Kidney epithelial cell (primary cell): Measurements from ENCODE around the gene F5. TPM values are rescaled to one million over a fixed set of nuclear protein-coding genes. Genes with fewer than 3 reads are reported as not detected.

Experiments
- DNase-seq: peaks from one replicate; pipeline ENCODE4 v3.0.0-alpha.2; 2010; ENCODE audit warnings: low read depth
- H3K27me3 ChIP-seq: 2 replicates; pipeline ENCODE4 v1.6.0; 2011; ENCODE audit warnings: low read length; ENCODE audit not compliant: control insufficient read depth, insufficient read depth
- H3K36me3 ChIP-seq: 2 replicates; pipeline ENCODE4 v1.5.1; 2011; ENCODE audit warnings: low read length; ENCODE audit not compliant: control insufficient read depth, insufficient read depth
- H3K4me3 ChIP-seq: 2 replicates; pipeline ENCODE4 v1.5.1; 2011; ENCODE audit warnings: low read depth, mild to moderate bottlenecking, control low read depth, low read length
- total RNA-seq: library from RNA; depleted of rRNA; stranded (reverse); fragments of >200 nt; gene quantifications from 2 replicates; pipeline ENCODE4 v1.2.3, GENCODE V29; 2015
- TF ChIP-seq, protein P1 (sequence below): IDR thresholded peaks from 2 replicates; pipeline ENCODE4 v1.5.1; 2011; ENCODE audit warnings: mild to moderate bottlenecking, moderate library complexity, low read length, control low read depth, inconsistent platforms; ENCODE audit not compliant: insufficient read depth, poor library complexity, severe bottlenecking

Gene F5
- total RNA-seq, 1 donor from 2014 or later: not detected

GRCh38 chr1:169473347-169473746 lies 112.9 kb downstream of the F5 start:
- H3K27me3 ChIP-seq: no peaks in the 10 kb centered on the region
- H3K36me3 ChIP-seq: no peaks in the 10 kb centered on the region
- DNase-seq: no peak
- TF ChIP-seq, protein P1, sequence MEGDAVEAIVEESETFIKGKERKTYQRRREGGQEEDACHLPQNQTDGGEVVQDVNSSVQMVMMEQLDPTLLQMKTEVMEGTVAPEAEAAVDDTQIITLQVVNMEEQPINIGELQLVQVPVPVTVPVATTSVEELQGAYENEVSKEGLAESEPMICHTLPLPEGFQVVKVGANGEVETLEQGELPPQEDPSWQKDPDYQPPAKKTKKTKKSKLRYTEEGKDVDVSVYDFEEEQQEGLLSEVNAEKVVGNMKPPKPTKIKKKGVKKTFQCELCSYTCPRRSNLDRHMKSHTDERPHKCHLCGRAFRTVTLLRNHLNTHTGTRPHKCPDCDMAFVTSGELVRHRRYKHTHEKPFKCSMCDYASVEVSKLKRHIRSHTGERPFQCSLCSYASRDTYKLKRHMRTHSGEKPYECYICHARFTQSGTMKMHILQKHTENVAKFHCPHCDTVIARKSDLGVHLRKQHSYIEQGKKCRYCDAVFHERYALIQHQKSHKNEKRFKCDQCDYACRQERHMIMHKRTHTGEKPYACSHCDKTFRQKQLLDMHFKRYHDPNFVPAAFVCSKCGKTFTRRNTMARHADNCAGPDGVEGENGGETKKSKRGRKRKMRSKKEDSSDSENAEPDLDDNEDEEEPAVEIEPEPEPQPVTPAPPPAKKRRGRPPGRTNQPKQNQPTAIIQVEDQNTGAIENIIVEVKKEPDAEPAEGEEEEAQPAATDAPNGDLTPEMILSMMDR: no peak
- H3K4me3 ChIP-seq: no peak overlapping the region

DNA sequence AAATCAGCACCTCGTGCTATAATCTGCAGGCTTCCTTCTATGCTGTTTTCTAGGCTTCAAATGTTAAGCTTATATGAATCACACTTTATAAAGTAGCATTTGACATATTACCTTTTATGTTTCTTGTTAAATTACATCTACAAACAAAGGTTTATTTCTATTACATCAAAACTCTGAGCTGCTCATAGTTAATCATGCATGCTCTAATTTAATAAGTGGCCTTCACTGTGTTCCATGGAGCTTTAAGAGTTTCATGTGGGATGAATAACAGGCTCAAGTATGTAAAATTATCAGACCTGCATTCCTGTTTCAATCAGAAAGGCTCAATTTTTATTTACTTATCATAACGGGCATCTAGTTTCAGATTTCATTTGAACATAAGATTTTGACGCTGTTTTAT lies 113.5 kb downstream of the F5 start:
- Histone ChIP-seq H3K27me3 (no peaks in the 10 kb centered on the region), H3K36me3 (no peaks in the 10 kb centered on the region), H3K4me3 (no peak overlapping the region)
- TF ChIP-seq, protein P1: no peak
- DNase-seq: no peak

DNA sequence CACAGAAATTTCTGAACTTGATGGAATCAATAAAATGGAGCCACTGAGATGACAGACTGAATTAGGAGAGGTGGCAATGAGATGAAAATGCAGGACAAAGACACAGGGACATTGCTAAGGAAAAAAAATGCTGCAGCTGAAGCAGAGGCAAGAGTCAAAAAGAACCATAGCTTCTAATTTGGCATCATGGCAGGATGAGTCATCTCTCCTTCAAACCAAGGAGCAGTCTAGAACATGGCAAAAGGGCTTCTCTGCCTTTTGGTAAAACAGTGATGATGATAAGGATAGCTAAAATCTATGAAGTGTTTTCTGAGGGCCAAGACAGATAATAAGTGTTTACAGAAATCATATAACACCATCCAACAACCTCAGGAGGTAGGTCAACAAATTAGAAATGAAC lies 117.3 kb downstream of the F5 start:
- DNase-seq: no peak
- Histone ChIP-seq H3K36me3 (no peaks in the 10 kb centered on the region), H3K27me3 (no peaks in the 10 kb centered on the region), H3K4me3 (no peak overlapping the region)
- TF ChIP-seq, protein P1: no peak

DNA sequence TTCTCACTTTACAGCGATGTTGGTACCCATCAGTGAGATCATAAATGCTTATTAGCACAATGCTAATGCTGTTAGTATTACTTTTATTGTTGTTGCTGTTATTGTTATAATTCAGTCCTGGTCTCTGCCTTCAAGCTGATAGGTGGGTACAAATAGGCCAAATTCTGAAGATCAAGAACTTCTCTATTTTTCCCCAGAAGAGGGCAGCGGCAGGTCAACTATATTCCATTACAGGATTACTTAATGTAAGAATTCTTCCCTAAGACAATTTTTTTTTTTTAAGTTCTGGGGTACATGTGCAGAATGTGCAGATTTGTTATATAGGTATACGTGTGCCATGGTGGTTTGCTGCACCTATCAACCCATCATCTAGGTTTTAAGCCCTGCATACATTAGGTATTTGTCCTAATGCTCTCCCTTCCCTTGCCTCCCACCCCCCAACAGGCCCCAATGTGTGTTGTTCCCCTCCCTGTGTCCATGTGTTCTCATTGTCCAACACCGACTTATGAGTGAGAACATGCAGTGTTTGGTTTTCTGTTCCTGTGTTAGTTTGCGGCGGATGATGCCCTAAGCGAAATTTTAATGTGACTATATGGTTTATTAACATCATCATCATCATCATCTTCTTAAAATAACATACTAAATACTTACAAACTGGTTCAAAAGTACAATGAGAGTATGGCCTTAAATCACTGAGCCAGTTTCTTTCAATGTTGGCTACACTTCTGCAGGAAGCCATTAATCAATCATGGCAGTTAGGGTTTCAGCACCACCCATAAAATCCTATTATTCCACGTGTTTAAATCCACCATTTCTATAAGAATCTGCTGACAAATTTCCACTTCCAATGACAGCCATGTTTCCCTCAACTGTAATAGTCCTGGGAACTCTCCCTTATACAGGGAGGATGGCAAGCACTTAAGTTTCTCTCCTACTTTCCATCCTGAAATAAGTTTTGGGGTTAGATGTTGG lies 119.7 kb downstream of the F5 start:
- DNase-seq: no peak
- Histone ChIP-seq H3K4me3 (no peak overlapping the region), H3K27me3 (no peaks in the 10 kb centered on the region), H3K36me3 (no peaks in the 10 kb centered on the region)
- TF ChIP-seq, protein P1: peak; percentile 30

GRCh38 chr1:169465281-169465680 lies 121.0 kb downstream of the F5 start:
- Histone ChIP-seq H3K27me3 (no peaks in the 10 kb centered on the region), H3K4me3 (no peak overlapping the region), H3K36me3 (no peaks in the 10 kb centered on the region)
- DNase-seq: no peak
- TF ChIP-seq, protein P1: no peak

Other genes with a start within 250 kb of the F5 start
- gene NME7, start 218.7 kb downstream of the F5 start, total RNA-seq: 23.6 and 24.4 TPM in 2 replicates
- 30.5 and 33.0 TPM in 2 replicates for gene BLZF1, start 218.3 kb downstream of the F5 start, total RNA-seq
- 3.4 and 4.8 TPM in 2 replicates for gene CCDC181, start 159.0 kb downstream of the F5 start, total RNA-seq
- gene SLC19A2, start 100.5 kb downstream of the F5 start, total RNA-seq: 23.9 and 26.8 TPM in 2 replicates
- not detected in 2 replicates for gene SELP, start 43.6 kb upstream of the F5 start, total RNA-seq
- not detected in 2 replicates for gene SELL, start 125.1 kb upstream of the F5 start, total RNA-seq
- not detected in 2 replicates for gene SELE, start 147.6 kb upstream of the F5 start, total RNA-seq
- 8.8 and 12.6 TPM in 2 replicates for gene METTL18, start 208.4 kb upstream of the F5 start, total RNA-seq